ENCODE results near the gene C2orf92.

C2orf92 gene

DNA sequence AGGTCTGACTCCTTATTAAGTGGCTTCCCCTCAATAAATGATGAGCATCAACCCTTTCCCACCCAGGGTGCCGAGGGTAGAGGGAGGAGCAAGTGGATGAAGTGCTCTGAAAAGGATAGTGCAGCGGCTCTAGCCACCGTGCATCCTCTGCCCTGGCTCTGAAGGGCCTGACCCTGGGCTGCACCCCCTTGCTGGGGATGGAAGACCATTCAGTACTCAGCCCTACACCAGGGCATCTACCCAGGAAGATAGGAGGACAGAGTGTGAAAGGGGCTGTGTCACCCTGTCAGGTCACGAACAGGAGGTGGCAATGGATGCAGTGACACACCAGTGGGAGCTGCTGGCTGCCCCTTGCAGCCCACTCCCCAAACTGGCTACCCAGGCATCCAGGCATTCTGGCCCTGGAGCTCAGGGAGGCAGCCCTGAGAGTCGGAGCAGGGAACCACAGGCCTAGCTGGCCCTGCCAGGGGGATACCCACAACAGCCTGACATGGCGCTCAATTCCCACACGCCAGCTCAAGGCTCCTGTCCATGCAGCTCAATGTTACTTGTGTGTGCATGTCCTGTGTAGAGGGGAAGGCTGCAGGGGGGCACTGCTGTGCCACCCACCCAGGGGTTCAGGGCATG lies 13.3 kb upstream of the C2orf92 start:
- Histone ChIP-seq H3K79me2 (ENCODE audit: low read length) (peaks cover 16% of the 10 kb centered on the region), H3F3A (ENCODE audit: insufficient read depth, low read length) (no peaks in the 10 kb centered on the region; the same call in 1 of the 2 replicates), H4K20me1 (ENCODE audit: insufficient read depth, low read length) (no peaks in the 10 kb centered on the region), H2AFZ (ENCODE audit: low read length) (no peak overlapping the region), H3K4me3 (ENCODE audit: low read length) (no peak overlapping the region), H3K4me1 (ENCODE audit: low read length) (no peaks in the 10 kb centered on the region), H3K9me2 (replicated peaks; ENCODE audit: insufficient read depth, low read length) (no peaks in the 10 kb centered on the region), H3K36me3 (replicated peaks; ENCODE audit: insufficient read depth, low read length) (0 out of 2 replicates have a peak, but pooled peaks cover 5% of the 10 kb centered on the region), H3K4me2 (ENCODE audit: low read depth, low read length) (no peak overlapping the region), H3K9ac (ENCODE audit: low read length) (no peak overlapping the region), H3K9me3 (replicated peaks; ENCODE audit: insufficient read depth, low read length) (no peaks in the 10 kb centered on the region), H3K27ac (ENCODE audit: low read length) (no peak overlapping the region), H3K27me3 (replicated peaks; ENCODE audit: insufficient read depth, low read length) (no peaks in the 10 kb centered on the region)
- TF ChIP-seq EZH2phosphoT487 (IDR thresholded peaks at IDR 0.05; ENCODE audit: low read length), result no peak
- no peak for TF ChIP-seq EZH2 (optimal IDR thresholded peaks at IDR 0.05; ENCODE audit: low read depth, low read length)
- TF ChIP-seq CTCF (IDR thresholded peaks at IDR 0.05; ENCODE audit: low read length), result no peak
- no peak for DNase-seq

DNA sequence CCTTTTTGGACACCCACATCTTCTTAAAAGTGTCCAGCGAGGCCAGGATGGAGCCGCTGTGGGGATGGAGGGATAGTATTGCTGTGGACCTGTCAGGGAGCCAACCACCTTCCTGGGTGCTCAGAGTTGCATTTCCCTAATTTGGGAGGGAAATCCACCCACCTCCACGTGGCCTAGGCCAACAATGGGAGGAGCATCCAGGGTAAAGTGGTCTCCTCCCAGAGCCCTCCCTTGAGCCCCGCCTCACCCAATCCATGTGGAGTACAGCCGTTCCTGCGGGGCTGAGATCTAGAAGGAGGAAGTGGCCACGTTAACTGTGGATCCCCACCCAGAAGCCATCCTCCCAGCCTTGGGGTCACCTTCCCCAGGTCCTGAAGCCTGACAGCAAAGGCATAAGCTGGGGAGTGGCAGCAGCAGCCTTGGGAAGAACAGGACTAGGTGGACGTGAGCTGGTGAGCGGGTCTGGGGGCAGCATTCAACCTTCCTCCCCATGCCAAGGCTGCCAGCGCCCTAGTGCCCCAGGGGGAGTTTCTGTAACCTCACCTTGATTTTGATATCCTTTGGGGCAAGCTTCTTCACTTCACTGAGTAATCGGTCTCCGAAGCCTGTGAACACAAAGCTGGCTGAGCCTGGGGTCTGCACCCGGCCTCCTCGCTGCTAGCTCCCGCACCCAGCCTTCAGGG lies 12.5 kb upstream of the C2orf92 start:
- 0 out of 2 replicates have a peak, but pooled peaks cover 5% of the 10 kb centered on the region for H3K36me3 ChIP-seq (replicated peaks; ENCODE audit: insufficient read depth, low read length)
- no peaks in the 10 kb centered on the region for H3K9me2 ChIP-seq (replicated peaks; ENCODE audit: insufficient read depth, low read length)
- H3K9me3 ChIP-seq (replicated peaks; ENCODE audit: insufficient read depth, low read length), result no peaks in the 10 kb centered on the region
- TF ChIP-seq CTCF (IDR thresholded peaks at IDR 0.05; ENCODE audit: low read length), result no peak
- TF ChIP-seq EZH2 (optimal IDR thresholded peaks at IDR 0.05; ENCODE audit: low read depth, low read length), result no peak
- no peak overlapping the region for H3K4me2 ChIP-seq (ENCODE audit: low read depth, low read length)
- H3K27ac ChIP-seq (ENCODE audit: low read length), result no peak overlapping the region
- no peaks in the 10 kb centered on the region for H3K27me3 ChIP-seq (replicated peaks; ENCODE audit: insufficient read depth, low read length)
- H3K9ac ChIP-seq (ENCODE audit: low read length), result no peak overlapping the region
- no peaks in the 10 kb centered on the region for H4K20me1 ChIP-seq (ENCODE audit: insufficient read depth, low read length)
- H3K4me1 ChIP-seq (ENCODE audit: low read length), result peaks cover 3% of the 10 kb centered on the region; the same call in 1 of the 2 replicates
- H3K79me2 ChIP-seq (ENCODE audit: low read length), result peaks cover 24% of the 10 kb centered on the region
- H3K4me3 ChIP-seq (ENCODE audit: low read length), result no peak overlapping the region
- H3F3A ChIP-seq (ENCODE audit: insufficient read depth, low read length), result no peaks in the 10 kb centered on the region; the same call in 1 of the 2 replicates
- no peak overlapping the region for H2AFZ ChIP-seq (ENCODE audit: low read length)
- no peak for DNase-seq

GRCh38 chr2:97657986-97658690 lies 11.4 kb upstream of the C2orf92 start:
- no peaks in the 10 kb centered on the region for H4K20me1 ChIP-seq (ENCODE audit: insufficient read depth, low read length)

More at GRCh38 chr2:97657986-97658690, 11.4 kb upstream of the C2orf92 start:
- H3K9me3 ChIP-seq (replicated peaks; ENCODE audit: insufficient read depth, low read length), result no peaks in the 10 kb centered on the region
- H3K4me1 ChIP-seq (ENCODE audit: low read length), result peaks cover 4% of the 10 kb centered on the region; the same call in 1 of the 2 replicates
- H3K4me3 ChIP-seq (ENCODE audit: low read length), result no peak overlapping the region
- H3K9ac ChIP-seq (ENCODE audit: low read length), result no peak overlapping the region
- 0 out of 2 replicates have a peak, but pooled peaks cover 5% of the 10 kb centered on the region for H3K36me3 ChIP-seq (replicated peaks; ENCODE audit: insufficient read depth, low read length)
- no peak for DNase-seq
- H3K9me2 ChIP-seq (replicated peaks; ENCODE audit: insufficient read depth, low read length), result no peaks in the 10 kb centered on the region
- no peak overlapping the region for H3K4me2 ChIP-seq (ENCODE audit: low read depth, low read length)
- H3F3A ChIP-seq (ENCODE audit: insufficient read depth, low read length), result no peaks in the 10 kb centered on the region; the same call in 1 of the 2 replicates
- no peaks in the 10 kb centered on the region for H3K27me3 ChIP-seq (replicated peaks; ENCODE audit: insufficient read depth, low read length)
- H3K79me2 ChIP-seq (ENCODE audit: low read length), result peaks cover 34% of the 10 kb centered on the region
- H2AFZ ChIP-seq (ENCODE audit: low read length), result no peak overlapping the region
- TF ChIP-seq CTCF (IDR thresholded peaks at IDR 0.05; ENCODE audit: low read length) (no peak), EZH2 (optimal IDR thresholded peaks at IDR 0.05; ENCODE audit: low read depth, low read length) (no peak), EZH2phosphoT487 (IDR thresholded peaks at IDR 0.05; ENCODE audit: low read length) (no peak)
- H3K27ac ChIP-seq (ENCODE audit: low read length), result no peak overlapping the region
